GM23338 (cell line): ENCODE results near the gene CACHD1. TPM values are rescaled to one million over a fixed set of nuclear protein-coding genes. Genes with fewer than 3 reads are reported as not detected.
A peak's percentile ranks its signal among the peaks of the same experiment; 100 is the strongest.

Source experiments
- ATAC-seq: fragments of 200-7000 bp; cut with Tn5 transposase; 3 replicates; pipeline ENCODE4 v1.9.1; 2020
- DNase-seq: peaks from one replicate; pipeline ENCODE4 v3.0.0-alpha.2; 2015; ENCODE audit warnings: low spot score
- H2AFZ ChIP-seq: fragments of 200-600 bp; sonication (generic); 2 replicates; pipeline ENCODE4 v1.8.0; 2016; ENCODE audit warnings: antibody characterized with exemption, mild to moderate bottlenecking, moderate library complexity
- H3F3A ChIP-seq: fragments of 200-600 bp; sonication (generic); replicated peaks from 2 replicates; pipeline ENCODE4 v1.8.0; 2017; ENCODE audit warnings: antibody characterized with exemption, mixed run types, low read depth
- H3K27ac ChIP-seq: fragments of 200-600 bp; sonication (generic); 2 replicates; pipeline ENCODE4 v1.6.1; 2016; ENCODE audit warnings: low read depth
- H3K27me3 ChIP-seq: fragments of 200-600 bp; sonication (generic); 2 replicates; pipeline ENCODE4 v1.8.0; 2016; ENCODE audit warnings: mild to moderate bottlenecking, mixed run types, moderate library complexity; ENCODE audit not compliant: insufficient read depth
- H3K36me3 ChIP-seq: fragments of 200-600 bp; sonication (generic); 2 replicates; pipeline ENCODE4 v1.8.0; 2016; ENCODE audit warnings: mild to moderate bottlenecking; ENCODE audit not compliant: insufficient read depth
- H3K4me1 ChIP-seq: fragments of 200-600 bp; sonication (generic); 2 replicates; pipeline ENCODE4 v1.8.0; 2016; ENCODE audit warnings: mild to moderate bottlenecking, moderate library complexity; ENCODE audit not compliant: insufficient read depth
- H3K4me2 ChIP-seq: fragments of 200-600 bp; sonication (generic); 2 replicates; pipeline ENCODE4 v1.7.1; 2017; ENCODE audit warnings: mixed run types
- H3K4me3 ChIP-seq: fragments of 200-600 bp; sonication (generic); 2 replicates; pipeline ENCODE4 v1.6.1; 2016; ENCODE audit warnings: mixed run types
- H3K79me2 ChIP-seq: fragments of 200-600 bp; sonication (generic); replicated peaks from 2 replicates; pipeline ENCODE4 v1.8.0; 2017; ENCODE audit warnings: mild to moderate bottlenecking; ENCODE audit not compliant: insufficient read depth
- H3K9me2 ChIP-seq: fragments of 200-600 bp; sonication (generic); 2 replicates; pipeline ENCODE4 v1.8.0; 2017; ENCODE audit not compliant: insufficient read depth
- H4K20me1 ChIP-seq: fragments of 200-600 bp; sonication (generic); replicated peaks from 2 replicates; pipeline ENCODE4 v1.8.0; 2017; ENCODE audit warnings: mild to moderate bottlenecking; ENCODE audit not compliant: insufficient read depth
- H3K27ac Mint-ChIP-seq: 2 replicates; pipeline ENCODE4 v1.8.0; 2020; ENCODE audit warnings: inconsistent platforms, mild to moderate bottlenecking, moderate library complexity, mixed read lengths
- H3K27me3 Mint-ChIP-seq: 3 replicates; pipeline ENCODE4 v1.8.0; 2022; ENCODE audit warnings: low read depth, mild to moderate bottlenecking, moderate library complexity, mixed read lengths, inconsistent platforms; ENCODE audit not compliant: insufficient read depth, poor library complexity
- H3K36me3 Mint-ChIP-seq: 3 replicates; pipeline ENCODE4 v1.8.0; 2021; ENCODE audit warnings: low read depth, mild to moderate bottlenecking, inconsistent platforms, moderate library complexity, mixed read lengths
- H3K4me1 Mint-ChIP-seq: 3 replicates; pipeline ENCODE4 v1.8.0; 2020; ENCODE audit warnings: mild to moderate bottlenecking, inconsistent platforms, mixed read lengths
- H3K4me3 Mint-ChIP-seq: 3 replicates; pipeline ENCODE4 v1.8.0; 2021; ENCODE audit warnings: moderate library complexity, mild to moderate bottlenecking, inconsistent platforms, mixed read lengths
- H3K9me3 Mint-ChIP-seq: 3 replicates; pipeline ENCODE4 v1.8.0; 2020; ENCODE audit warnings: moderate library complexity, mild to moderate bottlenecking, inconsistent platforms, mixed read lengths
- CREB1 ChIP-seq: fragments of 250-450 bp; sonication (Bioruptor Pico); IDR thresholded peaks from 2 replicates; pipeline ENCODE4 v1.5.0; 2020; ENCODE audit warnings: low read depth, mild to moderate bottlenecking, moderate library complexity
- EZH2 ChIP-seq: fragments of 200-600 bp; sonication (generic); IDR thresholded peaks from one replicate; pipeline ENCODE4 v1.8.0; 2017; ENCODE audit warnings: antibody characterized with exemption, mild to moderate bottlenecking, low read depth; ENCODE audit not compliant: unreplicated experiment
- NANOG ChIP-seq: IDR thresholded peaks from 2 replicates; pipeline ENCODE4 v1.6.1; 2016; ENCODE audit warnings: antibody characterized with exemption, borderline replicate concordance
- STAT1 ChIP-seq: IDR thresholded peaks from one replicate; pipeline ENCODE4 v1.6.1; 2016; ENCODE audit warnings: antibody characterized with exemption; ENCODE audit not compliant: unreplicated experiment
- ZNF331 ChIP-seq: fragments of 250-450 bp; sonication (Bioruptor Pico); IDR thresholded peaks from 2 replicates; pipeline ENCODE4 v1.5.0; 2020; ENCODE audit warnings: low read depth, mild to moderate bottlenecking, moderate library complexity
- polyA plus RNA-seq: library from polyadenylated mRNA; unstranded; fragments of >200 nt; fragmentation: Nextera tagmentation; extraction: Ambion mirVana; gene quantifications from 2 replicates; pipeline ENCODE4 v1.2.1, GENCODE V29; 2016
- total RNA-seq: library from RNA; depleted of rRNA; stranded (reverse); fragments of >200 nt; shearing (Covaris generic); gene quantifications from 2 replicates; pipeline ENCODE4 v1.2.3, GENCODE V29; 2014
- TF ChIP-seq, protein P1 (sequence below): fragments of 250-450 bp; sonication (Bioruptor Pico); IDR thresholded peaks from 2 replicates; pipeline ENCODE4 v1.5.0; 2020; ENCODE audit warnings: mild to moderate bottlenecking, moderate library complexity
- TF ChIP-seq, protein P2 (sequence below): IDR thresholded peaks from one replicate; pipeline ENCODE4 v1.6.1; 2018; ENCODE audit warnings: antibody characterized with exemption; ENCODE audit not compliant: unreplicated experiment

Gene CACHD1
- total and polyA plus RNA-seq, 2 experiments from 2014 or later = 12.6 to 43.7 TPM

DNA sequence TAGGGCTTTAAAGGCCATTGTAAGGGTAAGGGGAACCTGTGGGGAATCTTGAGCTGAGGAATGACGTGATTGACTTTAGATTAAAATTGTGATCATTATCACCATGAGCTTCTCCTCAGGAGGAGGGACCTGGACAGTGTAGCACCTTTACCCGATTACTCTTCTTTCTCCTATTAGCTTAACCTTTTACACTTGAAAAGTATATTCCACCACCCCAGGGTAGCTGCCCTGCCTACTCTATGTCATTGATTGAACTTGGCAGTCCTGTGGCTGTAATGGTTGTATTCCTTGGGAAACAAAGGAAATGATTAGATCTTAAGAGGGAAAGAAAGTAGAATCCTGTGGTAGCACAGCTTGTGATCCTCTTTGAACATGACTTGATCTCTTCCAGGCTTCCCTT is 47.7 kb downstream of the CACHD1 start (continued):
- TF ChIP-seq, protein P1, sequence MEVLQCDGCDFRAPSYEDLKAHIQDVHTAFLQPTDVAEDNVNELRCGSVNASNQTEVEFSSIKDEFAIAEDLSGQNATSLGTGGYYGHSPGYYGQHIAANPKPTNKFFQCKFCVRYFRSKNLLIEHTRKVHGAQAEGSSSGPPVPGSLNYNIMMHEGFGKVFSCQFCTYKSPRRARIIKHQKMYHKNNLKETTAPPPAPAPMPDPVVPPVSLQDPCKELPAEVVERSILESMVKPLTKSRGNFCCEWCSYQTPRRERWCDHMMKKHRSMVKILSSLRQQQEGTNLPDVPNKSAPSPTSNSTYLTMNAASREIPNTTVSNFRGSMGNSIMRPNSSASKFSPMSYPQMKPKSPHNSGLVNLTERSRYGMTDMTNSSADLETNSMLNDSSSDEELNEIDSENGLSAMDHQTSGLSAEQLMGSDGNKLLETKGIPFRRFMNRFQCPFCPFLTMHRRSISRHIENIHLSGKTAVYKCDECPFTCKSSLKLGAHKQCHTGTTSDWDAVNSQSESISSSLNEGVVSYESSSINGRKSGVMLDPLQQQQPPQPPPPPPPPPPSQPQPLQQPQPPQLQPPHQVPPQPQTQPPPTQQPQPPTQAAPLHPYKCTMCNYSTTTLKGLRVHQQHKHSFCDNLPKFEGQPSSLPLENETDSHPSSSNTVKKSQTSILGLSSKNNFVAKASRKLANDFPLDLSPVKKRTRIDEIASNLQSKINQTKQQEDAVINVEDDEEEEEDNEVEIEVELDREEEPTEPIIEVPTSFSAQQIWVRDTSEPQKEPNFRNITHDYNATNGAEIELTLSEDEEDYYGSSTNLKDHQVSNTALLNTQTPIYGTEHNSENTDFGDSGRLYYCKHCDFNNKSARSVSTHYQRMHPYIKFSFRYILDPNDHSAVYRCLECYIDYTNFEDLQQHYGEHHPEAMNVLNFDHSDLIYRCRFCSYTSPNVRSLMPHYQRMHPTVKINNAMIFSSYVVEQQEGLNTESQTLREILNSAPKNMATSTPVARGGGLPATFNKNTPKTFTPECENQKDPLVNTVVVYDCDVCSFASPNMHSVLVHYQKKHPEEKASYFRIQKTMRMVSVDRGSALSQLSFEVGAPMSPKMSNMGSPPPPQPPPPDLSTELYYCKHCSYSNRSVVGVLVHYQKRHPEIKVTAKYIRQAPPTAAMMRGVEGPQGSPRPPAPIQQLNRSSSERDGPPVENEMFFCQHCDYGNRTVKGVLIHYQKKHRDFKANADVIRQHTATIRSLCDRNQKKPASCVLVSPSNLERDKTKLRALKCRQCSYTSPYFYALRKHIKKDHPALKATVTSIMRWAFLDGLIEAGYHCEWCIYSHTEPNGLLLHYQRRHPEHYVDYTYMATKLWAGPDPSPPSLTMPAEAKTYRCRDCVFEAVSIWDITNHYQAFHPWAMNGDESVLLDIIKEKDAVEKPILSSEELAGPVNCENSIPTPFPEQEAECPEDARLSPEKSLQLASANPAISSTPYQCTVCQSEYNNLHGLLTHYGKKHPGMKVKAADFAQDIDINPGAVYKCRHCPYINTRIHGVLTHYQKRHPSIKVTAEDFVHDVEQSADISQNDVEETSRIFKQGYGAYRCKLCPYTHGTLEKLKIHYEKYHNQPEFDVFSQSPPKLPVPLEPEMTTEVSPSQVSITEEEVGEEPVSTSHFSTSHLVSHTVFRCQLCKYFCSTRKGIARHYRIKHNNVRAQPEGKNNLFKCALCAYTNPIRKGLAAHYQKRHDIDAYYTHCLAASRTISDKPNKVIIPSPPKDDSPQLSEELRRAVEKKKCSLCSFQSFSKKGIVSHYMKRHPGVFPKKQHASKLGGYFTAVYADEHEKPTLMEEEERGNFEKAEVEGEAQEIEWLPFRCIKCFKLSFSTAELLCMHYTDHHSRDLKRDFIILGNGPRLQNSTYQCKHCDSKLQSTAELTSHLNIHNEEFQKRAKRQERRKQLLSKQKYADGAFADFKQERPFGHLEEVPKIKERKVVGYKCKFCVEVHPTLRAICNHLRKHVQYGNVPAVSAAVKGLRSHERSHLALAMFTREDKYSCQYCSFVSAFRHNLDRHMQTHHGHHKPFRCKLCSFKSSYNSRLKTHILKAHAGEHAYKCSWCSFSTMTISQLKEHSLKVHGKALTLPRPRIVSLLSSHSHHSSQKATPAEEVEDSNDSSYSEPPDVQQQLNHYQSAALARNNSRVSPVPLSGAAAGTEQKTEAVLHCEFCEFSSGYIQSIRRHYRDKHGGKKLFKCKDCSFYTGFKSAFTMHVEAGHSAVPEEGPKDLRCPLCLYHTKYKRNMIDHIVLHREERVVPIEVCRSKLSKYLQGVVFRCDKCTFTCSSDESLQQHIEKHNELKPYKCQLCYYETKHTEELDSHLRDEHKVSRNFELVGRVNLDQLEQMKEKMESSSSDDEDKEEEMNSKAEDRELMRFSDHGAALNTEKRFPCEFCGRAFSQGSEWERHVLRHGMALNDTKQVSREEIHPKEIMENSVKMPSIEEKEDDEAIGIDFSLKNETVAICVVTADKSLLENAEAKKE = no peak
- TF ChIP-seq EZH2 (no peak), STAT1 (no peak), NANOG (no peak), CREB1 (CRISPR knock-in tag) (no peak), ZNF331 (CRISPR knock-in tag) (no peak)

DNA sequence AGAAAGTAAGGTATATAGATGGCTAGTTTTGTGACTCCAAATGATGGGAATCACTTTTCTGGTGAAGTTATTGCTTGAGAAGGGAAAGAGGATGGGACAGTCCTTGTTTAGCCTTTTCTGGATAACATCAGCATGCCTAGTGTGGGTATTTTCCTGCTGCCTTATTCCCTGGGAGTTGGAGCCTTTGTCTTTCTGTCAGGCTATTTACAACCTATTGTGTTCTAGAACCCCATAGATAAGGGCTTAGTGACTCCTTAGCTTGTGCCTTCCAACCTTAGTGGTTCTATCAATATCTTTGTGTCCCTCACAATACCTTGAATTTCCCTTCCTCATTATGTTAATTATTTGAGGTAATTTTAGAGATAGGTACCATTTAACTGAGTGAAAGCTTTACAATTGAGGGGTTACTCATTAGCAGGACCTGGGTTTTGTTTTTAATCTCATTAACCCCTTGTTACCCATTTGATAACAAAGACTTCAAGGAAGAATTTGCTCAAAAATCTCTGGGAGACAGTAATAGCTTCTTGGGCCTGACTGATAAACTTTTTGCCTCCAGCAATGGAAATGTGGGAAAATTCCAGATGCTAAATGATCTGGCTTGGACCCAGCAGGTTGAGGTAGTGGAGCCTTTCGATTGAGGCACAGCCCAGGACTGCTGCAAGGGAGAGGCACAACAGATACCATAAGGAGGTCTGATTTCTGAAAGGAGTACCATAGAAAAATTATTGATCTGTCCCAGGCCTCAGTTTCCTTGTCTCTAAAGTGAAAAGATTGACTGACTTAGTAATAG is 49.0 kb downstream of the CACHD1 start:
- ATAC-seq = peak; percentile 79
- peaks cover 99% of the 10 kb centered on the region for H3K4me1 ChIP-seq
- H3K4me3 ChIP-seq = no peak overlapping the region
- no peaks in the 10 kb centered on the region; the same call in 2 of the 3 replicates for H3K9me3 Mint-ChIP-seq
- H3K36me3 Mint-ChIP-seq = no peaks in the 10 kb centered on the region
- H3K36me3 ChIP-seq = no peaks in the 10 kb centered on the region
- H3K27ac ChIP-seq = 0 out of 2 replicates have a peak overlapping the region, but pooled peaks have one; percentile 35
- H3K79me2 ChIP-seq = peaks cover 99% of the 10 kb centered on the region
- H3K4me2 ChIP-seq = peak overlapping the region; percentile 50
- no peak overlapping the region for H3K4me3 Mint-ChIP-seq
- no peaks in the 10 kb centered on the region for H3K27me3 ChIP-seq
- DNase-seq = peak; percentile 42
- no peaks in the 10 kb centered on the region for H3K27me3 Mint-ChIP-seq
- H2AFZ ChIP-seq = no peak overlapping the region
- no peaks in the 10 kb centered on the region for H3K9me2 ChIP-seq
- H4K20me1 ChIP-seq = peaks cover 8% of the 10 kb centered on the region
- peaks cover 85% of the 10 kb centered on the region for H3K4me1 Mint-ChIP-seq
- H3F3A ChIP-seq = 0 out of 2 replicates have a peak, but pooled peaks cover 3% of the 10 kb centered on the region
- H3K27ac Mint-ChIP-seq = peak overlapping the region; percentile 58; the same call in 1 of the 2 replicates
- TF ChIP-seq, protein P2, sequence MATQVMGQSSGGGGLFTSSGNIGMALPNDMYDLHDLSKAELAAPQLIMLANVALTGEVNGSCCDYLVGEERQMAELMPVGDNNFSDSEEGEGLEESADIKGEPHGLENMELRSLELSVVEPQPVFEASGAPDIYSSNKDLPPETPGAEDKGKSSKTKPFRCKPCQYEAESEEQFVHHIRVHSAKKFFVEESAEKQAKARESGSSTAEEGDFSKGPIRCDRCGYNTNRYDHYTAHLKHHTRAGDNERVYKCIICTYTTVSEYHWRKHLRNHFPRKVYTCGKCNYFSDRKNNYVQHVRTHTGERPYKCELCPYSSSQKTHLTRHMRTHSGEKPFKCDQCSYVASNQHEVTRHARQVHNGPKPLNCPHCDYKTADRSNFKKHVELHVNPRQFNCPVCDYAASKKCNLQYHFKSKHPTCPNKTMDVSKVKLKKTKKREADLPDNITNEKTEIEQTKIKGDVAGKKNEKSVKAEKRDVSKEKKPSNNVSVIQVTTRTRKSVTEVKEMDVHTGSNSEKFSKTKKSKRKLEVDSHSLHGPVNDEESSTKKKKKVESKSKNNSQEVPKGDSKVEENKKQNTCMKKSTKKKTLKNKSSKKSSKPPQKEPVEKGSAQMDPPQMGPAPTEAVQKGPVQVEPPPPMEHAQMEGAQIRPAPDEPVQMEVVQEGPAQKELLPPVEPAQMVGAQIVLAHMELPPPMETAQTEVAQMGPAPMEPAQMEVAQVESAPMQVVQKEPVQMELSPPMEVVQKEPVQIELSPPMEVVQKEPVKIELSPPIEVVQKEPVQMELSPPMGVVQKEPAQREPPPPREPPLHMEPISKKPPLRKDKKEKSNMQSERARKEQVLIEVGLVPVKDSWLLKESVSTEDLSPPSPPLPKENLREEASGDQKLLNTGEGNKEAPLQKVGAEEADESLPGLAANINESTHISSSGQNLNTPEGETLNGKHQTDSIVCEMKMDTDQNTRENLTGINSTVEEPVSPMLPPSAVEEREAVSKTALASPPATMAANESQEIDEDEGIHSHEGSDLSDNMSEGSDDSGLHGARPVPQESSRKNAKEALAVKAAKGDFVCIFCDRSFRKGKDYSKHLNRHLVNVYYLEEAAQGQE = no peak
